Right lobe of liver (tissue), 6 donors: ENCODE data around the gene PPDPF. TPM values are rescaled to one million over a fixed set of nuclear protein-coding genes. Genes with fewer than 3 reads are reported as not detected.

Source experiments
- ATAC-seq, 4 donors: fragments of 200-7000 bp; cut with Tn5 transposase; one replicate each; pipeline ENCODE4 v1.9.1; 2020; ENCODE audit warnings: mild to moderate bottlenecking in 4 of 4, moderate library complexity in 4 of 4
- DNase-seq, 3 donors: peaks; one replicate each; pipeline ENCODE4 v3.0.0-alpha.2; 2020
- H3K27ac ChIP-seq, 3 donors: fragments of 200-600 bp; one replicate each; pipeline ENCODE4 v1.8.0; 2022
- H3K27me3 ChIP-seq, 2 donors: fragments of 200-600 bp; one replicate each; pipeline ENCODE4 v1.8.0; 2022
- H3K36me3 ChIP-seq, 4 donors: fragments of 200-600 bp; sonication (generic) in 1 of 4; one replicate each; pipeline versions ENCODE4 v1.5.1 to v1.8.0; 2017 to 2022; ENCODE audit warnings: control low read depth in 1 of 4
- H3K4me1 ChIP-seq, 4 donors: fragments of 200-600 bp; sonication (generic) in 1 of 4; one replicate each; pipeline versions ENCODE4 v1.5.1 to v1.8.0; 2017 to 2022; ENCODE audit warnings: control low read depth in 1 of 4
- H3K4me3 ChIP-seq, 3 donors: fragments of 200-600 bp; one replicate each; pipeline ENCODE4 v1.8.0; 2022
- H3K9me3 ChIP-seq, 4 donors: fragments of 200-600 bp; sonication (generic) in 1 of 4; one replicate each; pipeline versions ENCODE4 v1.5.1 to v1.8.0; 2017 to 2022; ENCODE audit warnings: control low read depth in 1 of 4
- CTCF ChIP-seq, 4 donors: fragments of 200-600 bp in 3 of 4; fragments of 450-650 bp in 1 of 4; IDR thresholded peaks; one replicate each; pipeline versions ENCODE4 v1.5.1 to v1.8.0; 2016 to 2022; ENCODE audit warnings: antibody characterized with exemption in 4 of 4, mild to moderate bottlenecking in 2 of 4
- POLR2A ChIP-seq: fragments of 450-650 bp; IDR thresholded peaks from one replicate; pipeline ENCODE4 v1.6.1; 2017; ENCODE audit warnings: antibody characterized with exemption, mild to moderate bottlenecking
- WGBS: methylation state at CpG from one replicate; pipeline ENCODE4 v1.1.6; 2018; ENCODE audit warnings: low coverage, low lambda C conversion rate; ENCODE audit not compliant: insufficient coverage; ENCODE audit errors: missing lambda C conversion rate; 5-methylcytosine and 5-hydroxymethylcytosine counted together
- intact Hi-C, 2 donors: fragments of 100-400 bp; cut with DNase I; formaldehyde crosslinking; loops; one replicate each; pipeline versions ENCODE4 v1.11.2 to v1.14.1; 2022
- total RNA-seq, 6 experiments: library from RNA; depleted of rRNA in 2 of 6; stranded (reverse); fragments of >200 nt in 2 of 6; fragmentation: NEBNext Ultra II Directional in 3 of 6; extraction: Animal tissue kit (Norgen Biotek cat#: 25700) in 3 of 6; gene quantifications; one replicate each; pipeline versions ENCODE4 v1.1.0 to v1.2.4, GENCODE V29; 2016 to 2023
- donor health status: DM: no; HTN: yes; CAD: no.
- donor health status: DM: no; HTN: no; CAD: no.
- donor health status: DM: no; HTN: no; CAD: no.
- donor health status: DM: no; HTN: yes; CAD: no.
- donor health status: DM: no; HTN: yes; CAD: no.

The PPDPF gene
- total RNA-seq, 6 experiments from 2014 or later = 50.2 to 99.4 (median 76.7) TPM

- TF ChIP-seq POLR2A (no peak), CTCF (IDR thresholded peaks at IDR 0.05) (no peak)
- DNase-seq (no peak), ATAC-seq (no peak)
- Histone ChIP-seq H3K4me3 (no peak overlapping the region), H3K36me3 (no peaks in the 10 kb centered on the region), H3K9me3 (no peaks in the 10 kb centered on the region), H3K27ac (no peak overlapping the region), H3K4me1 (no peaks in the 10 kb centered on the region), H3K27me3 (no peaks in the 10 kb centered on the region)
- intact Hi-C loops = no loop called here
- no CpG with 5 or more reads among the region's 40 CpGs for WGBS
Observed at GRCh38 chr20:63487781-63488241, 32.8 kb upstream of the PPDPF start.

GRCh38 chr20:63488315-63489251 lies 32.0 kb upstream of the PPDPF start:
- Histone ChIP-seq H3K27ac (no peak overlapping the region), H3K4me3 (no peak overlapping the region), H3K27me3 (no peaks in the 10 kb centered on the region), H3K36me3 (no peaks in the 10 kb centered on the region), H3K4me1 (no peaks in the 10 kb centered on the region), H3K9me3 (no peaks in the 10 kb centered on the region)
- TF ChIP-seq CTCF (IDR thresholded peaks at IDR 0.05) = no peak
- no peak for TF ChIP-seq POLR2A
- ATAC-seq (no peak), DNase-seq (peak in 1 of 3 donors; percentile 46)
- intact Hi-C loops = no loop called here
- 54% methylated on average over 12 of the region's 83 CpGs for WGBS

- H3K9me3 ChIP-seq = no peaks in the 10 kb centered on the region
- H3K27me3 ChIP-seq = no peaks in the 10 kb centered on the region
- H3K4me1 ChIP-seq = no peaks in the 10 kb centered on the region
- peak in 1 of 3 donors; percentile 36 for DNase-seq
- no peak overlapping the region for H3K4me3 ChIP-seq
- 57% methylated on average over 1 of the region's 24 CpGs for WGBS
- ATAC-seq = no peak
- H3K27ac ChIP-seq = no peak overlapping the region
- TF ChIP-seq CTCF (IDR thresholded peaks at IDR 0.05) = no peak
- TF ChIP-seq POLR2A = no peak
- intact Hi-C loops = no loop called here
- H3K36me3 ChIP-seq = no peaks in the 10 kb centered on the region
Observed at GRCh38 chr20:63490416-63490815, 30.1 kb upstream of the PPDPF start.

GRCh38 chr20:63491078-63491477 lies 29.5 kb upstream of the PPDPF start:
- no peak for ATAC-seq
- no peak for TF ChIP-seq CTCF (IDR thresholded peaks at IDR 0.05)
- no peak for TF ChIP-seq POLR2A
- Histone ChIP-seq H3K27me3 (no peaks in the 10 kb centered on the region), H3K36me3 (no peaks in the 10 kb centered on the region), H3K4me3 (no peak overlapping the region), H3K4me1 (no peaks in the 10 kb centered on the region), H3K9me3 (no peaks in the 10 kb centered on the region), H3K27ac (no peak overlapping the region)
- intact Hi-C loops = no loop called here
- WGBS = no CpG with 5 or more reads among the region's 4 CpGs
- peak in 1 of 3 donors; percentile 35 for DNase-seq
